DND-41 (cell line): ENCODE measurements around the gene DCAF8L2.

ENCODE experiments used
- ATAC-seq: fragments of 200-7000 bp; cut with Tn5 transposase; 3 replicates; pipeline ENCODE4 v1.9.1; 2021; ENCODE audit warnings: low read depth; ENCODE audit not compliant: insufficient read depth
- DNase-seq: peaks from one replicate; pipeline ENCODE4 v3.0.0-alpha.2; 2020
- H2AFZ ChIP-seq: 2 replicates; pipeline ENCODE4 v1.6.0; 2012; ENCODE audit warnings: low read depth, low read length
- H3K27ac ChIP-seq: 2 replicates; pipeline ENCODE4 v1.5.1; 2012; ENCODE audit warnings: low read length, inconsistent platforms
- H3K27me3 ChIP-seq: fragments of 200-600 bp; sonication (generic); 2 replicates; pipeline ENCODE4 v1.6.0; 2012; ENCODE audit warnings: low read length, mild to moderate bottlenecking, inconsistent platforms; ENCODE audit not compliant: insufficient read depth, poor library complexity
- H3K36me3 ChIP-seq: 2 replicates; pipeline ENCODE4 v1.5.1; 2012; ENCODE audit warnings: low read length, inconsistent platforms; ENCODE audit not compliant: insufficient read depth
- H3K4me1 ChIP-seq: 2 replicates; pipeline ENCODE4 v1.5.1; 2012; ENCODE audit warnings: mild to moderate bottlenecking, low read length; ENCODE audit not compliant: insufficient read depth
- H3K4me2 ChIP-seq: 2 replicates; pipeline ENCODE4 v1.6.0; 2012; ENCODE audit warnings: mild to moderate bottlenecking, moderate library complexity, low read length, inconsistent platforms; ENCODE audit not compliant: insufficient read depth
- H3K4me3 ChIP-seq, 2 experiments: fragments of 200-600 bp in 1 of 2; shearing (Covaris generic) in 1 of 2; 2 replicates each; pipeline ENCODE4 v1.5.1; 2012 to 2016; ENCODE audit warnings: inconsistent platforms in 2 of 2, low read length in 2 of 2, mild to moderate bottlenecking in 2 of 2, low read depth in 1 of 2, moderate library complexity in 1 of 2
- H3K79me2 ChIP-seq: 2 replicates; pipeline ENCODE4 v1.6.0; 2012; ENCODE audit warnings: low read length, inconsistent platforms; ENCODE audit not compliant: insufficient read depth
- H3K9ac ChIP-seq: 2 replicates; pipeline ENCODE4 v1.6.0; 2012; ENCODE audit warnings: low read depth, mild to moderate bottlenecking, inconsistent platforms, low read length, moderate library complexity
- H3K9me3 ChIP-seq: 2 replicates; pipeline ENCODE4 v1.5.1; 2012; ENCODE audit warnings: low read length, moderate library complexity, mild to moderate bottlenecking, inconsistent platforms; ENCODE audit not compliant: insufficient read depth, severe bottlenecking
- H4K20me1 ChIP-seq: 2 replicates; pipeline ENCODE4 v1.6.0; 2012; ENCODE audit warnings: low read length; ENCODE audit not compliant: insufficient read depth
- EZH2 ChIP-seq: IDR thresholded peaks from 3 replicates; pipeline ENCODE4 v1.6.1; 2012; ENCODE audit warnings: borderline replicate concordance, low read depth, mild to moderate bottlenecking, moderate library complexity, low read length, inconsistent platforms; ENCODE audit not compliant: severe bottlenecking
- TF ChIP-seq, protein P1 (sequence below): IDR thresholded peaks from 2 replicates; pipeline ENCODE4 v1.5.1; 2012; ENCODE audit warnings: borderline replicate concordance, low read length, moderate library complexity, mild to moderate bottlenecking; ENCODE audit not compliant: poor library complexity, severe bottlenecking; ENCODE audit errors: extremely low read depth

DCAF8L2 gene

DNA sequence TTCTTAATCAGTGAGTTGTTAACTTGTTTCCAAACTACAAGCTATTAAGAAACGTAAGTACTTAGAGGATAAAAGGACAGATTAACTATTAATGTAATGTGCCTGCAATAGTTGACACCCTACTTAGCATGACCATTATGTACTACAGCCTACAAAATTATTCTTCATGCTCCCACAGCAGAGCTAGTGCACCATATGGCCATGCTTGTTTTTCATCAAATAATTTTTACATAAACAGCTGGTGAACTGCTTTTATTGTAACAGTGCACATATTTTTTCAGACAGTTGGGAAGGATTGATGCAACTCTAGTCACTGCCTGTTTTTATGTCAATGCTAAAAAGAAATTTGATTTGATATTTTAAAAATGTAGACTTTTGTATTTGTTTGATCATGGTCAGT, 207.4 kb downstream of the DCAF8L2 start:
- H4K20me1 ChIP-seq: no peaks in the 10 kb centered on the region
- no peaks in the 10 kb centered on the region for H3K79me2 ChIP-seq
- no peak overlapping the region for H3K9ac ChIP-seq
- H3K4me2 ChIP-seq: no peak overlapping the region
- TF ChIP-seq EZH2: no peak
- TF ChIP-seq, protein P1, sequence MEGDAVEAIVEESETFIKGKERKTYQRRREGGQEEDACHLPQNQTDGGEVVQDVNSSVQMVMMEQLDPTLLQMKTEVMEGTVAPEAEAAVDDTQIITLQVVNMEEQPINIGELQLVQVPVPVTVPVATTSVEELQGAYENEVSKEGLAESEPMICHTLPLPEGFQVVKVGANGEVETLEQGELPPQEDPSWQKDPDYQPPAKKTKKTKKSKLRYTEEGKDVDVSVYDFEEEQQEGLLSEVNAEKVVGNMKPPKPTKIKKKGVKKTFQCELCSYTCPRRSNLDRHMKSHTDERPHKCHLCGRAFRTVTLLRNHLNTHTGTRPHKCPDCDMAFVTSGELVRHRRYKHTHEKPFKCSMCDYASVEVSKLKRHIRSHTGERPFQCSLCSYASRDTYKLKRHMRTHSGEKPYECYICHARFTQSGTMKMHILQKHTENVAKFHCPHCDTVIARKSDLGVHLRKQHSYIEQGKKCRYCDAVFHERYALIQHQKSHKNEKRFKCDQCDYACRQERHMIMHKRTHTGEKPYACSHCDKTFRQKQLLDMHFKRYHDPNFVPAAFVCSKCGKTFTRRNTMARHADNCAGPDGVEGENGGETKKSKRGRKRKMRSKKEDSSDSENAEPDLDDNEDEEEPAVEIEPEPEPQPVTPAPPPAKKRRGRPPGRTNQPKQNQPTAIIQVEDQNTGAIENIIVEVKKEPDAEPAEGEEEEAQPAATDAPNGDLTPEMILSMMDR: no peak
- no peak for DNase-seq
- no peaks in the 10 kb centered on the region for H3K4me1 ChIP-seq
- H3K27ac ChIP-seq: no peak overlapping the region
- no peaks in the 10 kb centered on the region for H3K36me3 ChIP-seq
- no peak for ATAC-seq
- H2AFZ ChIP-seq: no peak overlapping the region
- H3K27me3 ChIP-seq: no peaks in the 10 kb centered on the region
- H3K4me3 ChIP-seq: no peak overlapping the region
- H3K9me3 ChIP-seq: no peaks in the 10 kb centered on the region
